ENCODE results near the gene POLR2L. TPM values are rescaled to one million over a fixed set of nuclear protein-coding genes. Genes with fewer than 3 reads are reported as not detected.

Gene POLR2L
- total and polyA plus RNA-seq, 2 donors (not counting 1 experiment from before 2014, with no cell fraction given): 44.4 to 80.8 TPM

- whole genome bisulfite sequencing (ENCODE audit: insufficient coverage): 39% methylated on average over 19 of the region's 20 CpGs
- no peak for TF ChIP-seq EZH2 (IDR thresholded peaks at IDR 0.05; ENCODE audit: borderline replicate concordance, insufficient read depth, low read depth, low read length, poor library complexity, severe bottlenecking)
- no peak for TF ChIP-seq CTCF (IDR thresholded peaks at IDR 0.05)
- intact Hi-C loops (cut with micrococcal nuclease): loop anchor here (1.0 kb wide), 3 partner anchors 9 to 20 kb away; partner anchors contain the start of genes PIDD1, RPLP2 and SLC25A22
- peak within 1 kb of the TSS; percentile 87 for H2AFZ ChIP-seq (ENCODE audit: insufficient read depth, low read depth, low read length, poor library complexity, severe bottlenecking)
- peak within 1 kb of the TSS; percentile 91 for H3K27ac Mint-ChIP-seq
- H3K27me3 Mint-ChIP-seq: no peaks in the 10 kb centered on the region
- ChIA-PET POLR2A (interaction anchor here (0.5 to 3.7 kb wide), 12 partner anchors 9 to 1564 kb away, joined by 3 to 57 read pairs (median 4); partner anchors contain the start of genes BET1L, CD151, CRACR2B and GATD1), CTCF (interaction anchor here (0.6 to 2.8 kb wide), 4 partner anchors 8 to 96 kb away, joined by 3 to 14 read pairs (median 4); partner anchors contain the start of gene RPLP2)
- no peaks in the 10 kb centered on the region for H3K9me3 Mint-ChIP-seq (ENCODE audit: insufficient read depth)
- H3K36me3 ChIP-seq (replicated peaks in 1 of 2; ENCODE audit: control extremely low read depth in 1 of 2, control insufficient read depth in 1 of 2, extremely low read depth in 1 of 2, insufficient read depth in 2 of 2, low read length in 1 of 2): peaks cover 0 to 23% of the 10 kb centered on the region in 2 experiments
- peaks cover 16 to 26% of the 10 kb centered on the region in 2 donors for H3K4me1 ChIP-seq (ENCODE audit: control insufficient read depth in 2 of 2, insufficient read depth in 2 of 2, low read length in 2 of 2)
- H3K9ac ChIP-seq (ENCODE audit: low read length): peak within 1 kb of the TSS; percentile 91
- ATAC-seq (ENCODE audit: low read depth): no peak
- peak within 1 kb of the TSS in 4 of 5 experiments; percentile 58 to 82 (median 77) for H3K4me3 ChIP-seq (ENCODE audit: control extremely low read depth in 1 of 5, extremely low read depth in 1 of 5, insufficient read depth in 1 of 5, low read depth in 2 of 5, low read length in 4 of 5)
- no peaks in the 10 kb centered on the region for H3K9me3 ChIP-seq (ENCODE audit: control extremely low read depth in 1 of 3, control insufficient read depth in 2 of 3, insufficient read depth in 1 of 3, low read length in 2 of 3)
- peak within 1 kb of the TSS; percentile 90 for H3K4me2 ChIP-seq (replicated peaks; ENCODE audit: low read depth, low read length, poor library complexity, severe bottlenecking)
- peak within 1 kb of the TSS; percentile 92 for H3K4me3 Mint-ChIP-seq
- H3K79me2 ChIP-seq (ENCODE audit: control insufficient read depth, insufficient read depth, low read length): peaks cover 24% of the 10 kb centered on the region
- peaks cover 39% of the 10 kb centered on the region for H4K20me1 ChIP-seq (ENCODE audit: control insufficient read depth, insufficient read depth, low read length, poor library complexity, severe bottlenecking)
- peak within 1 kb of the TSS; percentile 68 to 91 for H3K27ac ChIP-seq (ENCODE audit: low read length in 2 of 2)
- peaks cover 20% of the 10 kb centered on the region for H3K4me1 Mint-ChIP-seq
- no peak for DNase-seq
- no peaks in the 10 kb centered on the region for H3K27me3 ChIP-seq (replicated peaks in 1 of 4; ENCODE audit: control extremely low read depth in 1 of 4, control insufficient read depth in 3 of 4, insufficient read depth in 4 of 4, low read length in 3 of 4)
These were observed 23.8 kb downstream of the POLR2L start, which contains the start of gene PNPLA2 for GRCh38 chr11:818396-819128. PNPLA2 (plus strand) TSS chr11:818914; CDS start chr11:819719, 805 bp downstream.

GRCh38 chr11:816433-816779 is 25.9 kb downstream of the POLR2L start:
- Histone ChIP-seq H3K27ac (ENCODE audit: low read length in 2 of 2) (no peak overlapping the region), H3K79me2 (ENCODE audit: control insufficient read depth, insufficient read depth, low read length) (peaks cover 23% of the 10 kb centered on the region), H3K9ac (ENCODE audit: low read length) (no peak overlapping the region), H3K4me1 (ENCODE audit: control insufficient read depth in 2 of 2, insufficient read depth in 2 of 2, low read length in 2 of 2) (peaks cover 20 to 28% of the 10 kb centered on the region in 2 donors), H2AFZ (ENCODE audit: insufficient read depth, low read depth, low read length, poor library complexity, severe bottlenecking) (no peak overlapping the region), H3K9me3 (ENCODE audit: control extremely low read depth in 1 of 3, control insufficient read depth in 2 of 3, insufficient read depth in 1 of 3, low read length in 2 of 3) (no peaks in the 10 kb centered on the region), H3K4me2 (replicated peaks; ENCODE audit: low read depth, low read length, poor library complexity, severe bottlenecking) (no peak overlapping the region), H3K27me3 (replicated peaks in 1 of 4; ENCODE audit: control extremely low read depth in 1 of 4, control insufficient read depth in 3 of 4, insufficient read depth in 4 of 4, low read length in 3 of 4) (no peaks in the 10 kb centered on the region), H3K36me3 (replicated peaks in 1 of 2; ENCODE audit: control extremely low read depth in 1 of 2, control insufficient read depth in 1 of 2, extremely low read depth in 1 of 2, insufficient read depth in 2 of 2, low read length in 1 of 2) (peaks cover 2 to 32% of the 10 kb centered on the region in 2 experiments), H4K20me1 (ENCODE audit: control insufficient read depth, insufficient read depth, low read length, poor library complexity, severe bottlenecking) (peaks cover 36% of the 10 kb centered on the region), H3K4me3 (ENCODE audit: control extremely low read depth in 1 of 5, extremely low read depth in 1 of 5, insufficient read depth in 1 of 5, low read depth in 2 of 5, low read length in 4 of 5) (no peak overlapping the region)
- Mint-ChIP-seq H3K9me3 (ENCODE audit: insufficient read depth) (no peaks in the 10 kb centered on the region), H3K27ac (peak overlapping the region; percentile 20), H3K4me3 (peak overlapping the region; percentile 3), H3K27me3 (no peaks in the 10 kb centered on the region), H3K4me1 (peaks cover 22% of the 10 kb centered on the region)
- 86% methylated on average over 6 of the region's 11 CpGs for WGBS (ENCODE audit: insufficient coverage)
- ATAC-seq (ENCODE audit: low read depth): no peak
- DNase-seq: no peak
- TF ChIP-seq CTCF (IDR thresholded peaks at IDR 0.05) (no peak), EZH2 (IDR thresholded peaks at IDR 0.05; ENCODE audit: borderline replicate concordance, insufficient read depth, low read depth, low read length, poor library complexity, severe bottlenecking) (no peak)
- ChIA-PET POLR2A (no interaction called here), CTCF (no interaction called here)
- intact Hi-C loops (cut with micrococcal nuclease): no loop called here
